Measurements from ENCODE around the gene RPTOR.
"Not testable (repeated sequence)": the region's sequence is repeated elsewhere in the genome, so short reads cannot be mapped to it uniquely, and the experiment has no call there.

RPTOR gene

DNA sequence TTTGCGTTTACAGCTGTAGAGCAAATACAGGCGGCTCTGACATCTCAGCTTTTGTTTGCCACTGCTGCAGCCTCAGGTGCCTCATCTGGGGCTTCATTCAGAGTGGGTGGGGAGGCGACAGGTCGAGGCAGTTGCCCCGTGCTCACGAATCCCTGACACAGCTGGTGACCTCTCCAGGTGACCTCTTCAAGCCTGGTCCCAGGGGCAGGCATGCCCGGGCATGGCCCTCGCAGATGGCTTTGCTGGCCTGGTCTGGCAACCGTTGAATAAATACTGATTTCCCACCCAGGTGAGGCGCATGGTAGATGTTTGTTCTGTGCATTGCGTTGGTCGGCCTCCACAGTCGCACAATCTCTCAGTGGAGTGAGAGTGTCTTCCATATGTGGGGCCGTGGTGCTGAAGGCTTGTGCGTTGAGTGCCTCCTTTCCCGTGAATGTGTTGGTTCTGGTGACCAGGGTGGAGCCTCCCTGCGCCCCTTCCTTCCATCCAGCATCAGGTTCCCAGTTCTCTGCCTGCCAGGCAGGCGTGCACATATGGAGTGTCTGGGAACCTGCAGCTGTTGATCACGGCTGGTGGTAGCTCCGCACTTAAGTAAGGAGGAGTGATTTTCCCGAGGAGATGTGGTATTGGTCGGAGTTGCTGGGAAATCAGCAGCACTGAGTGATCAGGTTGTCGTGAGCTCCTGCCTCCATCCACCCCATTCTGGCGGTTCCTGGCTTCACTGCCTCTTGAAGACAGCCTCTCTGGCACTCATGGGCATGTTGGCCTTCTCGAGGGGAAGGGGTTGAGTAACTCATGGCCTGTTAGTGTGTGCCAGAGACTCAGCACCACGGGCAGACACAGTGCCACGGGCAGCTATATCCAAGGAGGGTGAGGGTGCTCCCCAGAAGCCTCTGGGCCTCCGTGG lies 149.7 kb downstream of the RPTOR start:
- peaks cover 14% of the 10 kb centered on the region for H3K36me3 Mint-ChIP-seq (ENCODE audit: low read depth)
- no peaks in the 10 kb centered on the region for H3K27me3 Mint-ChIP-seq
- no peaks in the 10 kb centered on the region for H3K9me3 Mint-ChIP-seq
- no peak for DNase-seq
- no peak overlapping the region for H3K4me3 Mint-ChIP-seq
- H3K27ac Mint-ChIP-seq: peak overlapping the region; percentile 55
- H3K4me1 Mint-ChIP-seq (ENCODE audit: low read depth): peaks cover 60% of the 10 kb centered on the region

DNA sequence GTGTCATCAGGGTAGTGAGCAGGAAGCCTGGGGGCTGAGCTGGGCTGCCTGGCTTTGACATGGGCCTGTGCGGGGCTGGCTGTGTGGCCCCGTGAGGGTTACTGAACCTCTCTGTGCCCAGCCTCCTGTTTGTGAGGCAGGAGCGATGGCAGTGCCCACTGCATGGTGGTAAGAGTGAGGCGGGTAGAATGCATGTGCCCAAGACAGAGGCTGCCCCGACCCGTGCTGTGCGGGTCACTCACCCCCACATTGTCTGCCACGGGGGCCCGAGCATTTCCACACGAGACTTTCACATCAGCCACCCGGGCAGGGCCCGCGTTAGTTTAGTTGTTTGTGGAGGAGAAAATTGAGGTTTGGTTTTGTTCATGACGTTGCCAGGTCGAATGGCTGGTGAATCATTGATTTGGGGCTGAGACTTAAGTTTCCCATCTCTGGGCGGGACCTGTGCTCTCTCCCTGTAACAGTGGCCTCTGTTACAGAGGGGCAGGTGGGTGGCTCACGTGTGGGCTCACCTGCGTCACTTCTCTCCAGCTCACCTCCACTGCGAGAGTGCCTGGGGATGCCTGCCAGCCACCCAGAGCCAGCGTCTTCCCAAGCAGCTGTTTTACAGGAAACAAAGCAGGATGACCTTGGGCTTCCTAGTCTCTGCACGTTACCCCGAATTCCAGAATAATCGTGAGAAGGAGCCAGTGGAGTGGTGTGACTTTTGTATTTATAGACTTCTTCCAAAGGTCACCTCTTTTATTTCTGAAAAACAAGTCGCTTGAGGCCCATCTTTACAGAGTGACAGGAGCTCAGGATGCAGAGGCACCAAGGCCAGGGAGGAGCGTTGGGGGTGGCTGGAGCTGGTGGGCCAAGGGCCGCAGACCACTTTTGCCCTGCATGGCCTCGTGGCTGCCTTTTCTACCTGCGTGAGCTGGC lies 150.6 kb downstream of the RPTOR start:
- no peak for DNase-seq
- peaks cover 62% of the 10 kb centered on the region for H3K4me1 Mint-ChIP-seq (ENCODE audit: low read depth)
- no peak overlapping the region for H3K4me3 Mint-ChIP-seq
- peaks cover 14% of the 10 kb centered on the region for H3K36me3 Mint-ChIP-seq (ENCODE audit: low read depth)
- H3K27ac Mint-ChIP-seq: peak overlapping the region; percentile 55
- H3K9me3 Mint-ChIP-seq: peaks cover 4% of the 10 kb centered on the region
- H3K27me3 Mint-ChIP-seq: no peaks in the 10 kb centered on the region

GRCh38 chr17:80695979-80696378 lies 151.3 kb downstream of the RPTOR start:
- Mint-ChIP-seq H3K4me3 (no peak overlapping the region), H3K9me3 (peaks cover 4% of the 10 kb centered on the region), H3K36me3 (ENCODE audit: low read depth) (peaks cover 10% of the 10 kb centered on the region), H3K27ac (peak overlapping the region; percentile 55), H3K4me1 (ENCODE audit: low read depth) (peaks cover 57% of the 10 kb centered on the region), H3K27me3 (no peaks in the 10 kb centered on the region)
- DNase-seq: no peak

DNA sequence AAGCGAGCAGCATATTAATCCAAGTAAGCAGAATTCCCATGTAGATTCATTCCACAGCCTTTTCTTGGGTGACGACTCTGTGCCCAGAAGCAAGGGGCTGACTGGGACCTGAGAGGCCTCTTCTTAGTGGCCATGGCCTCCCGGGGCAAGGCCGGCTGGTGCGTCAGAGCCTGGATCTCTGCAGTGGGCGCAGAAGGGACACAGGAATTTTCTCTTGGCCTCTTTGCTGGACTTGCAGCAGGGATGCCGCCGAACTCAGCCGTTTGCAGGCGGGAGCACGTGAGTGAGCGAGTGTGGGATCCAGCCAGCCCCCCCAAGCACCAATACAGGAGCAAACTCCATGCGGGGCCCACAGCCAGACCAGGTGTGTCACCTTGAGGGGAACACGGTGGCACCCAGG lies 151.8 kb downstream of the RPTOR start:
- no peak overlapping the region for H3K27ac Mint-ChIP-seq
- DNase-seq: no peak
- H3K4me1 Mint-ChIP-seq (ENCODE audit: low read depth): peaks cover 54% of the 10 kb centered on the region
- no peaks in the 10 kb centered on the region for H3K27me3 Mint-ChIP-seq
- H3K4me3 Mint-ChIP-seq: no peak overlapping the region
- H3K9me3 Mint-ChIP-seq: peaks cover 4% of the 10 kb centered on the region
- H3K36me3 Mint-ChIP-seq (ENCODE audit: low read depth): peaks cover 9% of the 10 kb centered on the region

DNA sequence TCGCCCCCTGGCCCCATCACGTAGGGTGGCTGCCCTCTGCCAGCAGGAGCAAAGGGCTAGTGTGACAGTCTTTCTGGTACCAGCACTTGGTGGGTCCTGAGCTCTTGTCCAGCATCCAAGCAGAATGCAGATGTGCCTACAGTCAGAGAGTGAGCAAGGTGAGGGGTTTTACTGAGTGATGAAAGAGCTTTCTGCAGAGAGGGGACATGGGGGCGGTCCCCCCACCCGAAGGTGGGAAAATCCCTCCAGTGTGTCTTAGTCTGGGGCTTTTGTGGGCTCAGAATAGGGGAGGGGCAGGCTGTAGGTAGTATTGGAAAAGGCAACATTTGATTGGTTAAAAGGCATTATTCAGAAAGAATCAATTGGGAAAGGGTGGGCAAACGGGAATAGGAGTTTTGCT lies 152.3 kb downstream of the RPTOR start:
- Mint-ChIP-seq H3K36me3 (ENCODE audit: low read depth) (peaks cover 5% of the 10 kb centered on the region), H3K4me3 (no peak overlapping the region), H3K9me3 (peaks cover 4% of the 10 kb centered on the region), H3K4me1 (ENCODE audit: low read depth) (peaks cover 53% of the 10 kb centered on the region), H3K27me3 (no peaks in the 10 kb centered on the region), H3K27ac (no peak overlapping the region)
- DNase-seq: no peak

DNA sequence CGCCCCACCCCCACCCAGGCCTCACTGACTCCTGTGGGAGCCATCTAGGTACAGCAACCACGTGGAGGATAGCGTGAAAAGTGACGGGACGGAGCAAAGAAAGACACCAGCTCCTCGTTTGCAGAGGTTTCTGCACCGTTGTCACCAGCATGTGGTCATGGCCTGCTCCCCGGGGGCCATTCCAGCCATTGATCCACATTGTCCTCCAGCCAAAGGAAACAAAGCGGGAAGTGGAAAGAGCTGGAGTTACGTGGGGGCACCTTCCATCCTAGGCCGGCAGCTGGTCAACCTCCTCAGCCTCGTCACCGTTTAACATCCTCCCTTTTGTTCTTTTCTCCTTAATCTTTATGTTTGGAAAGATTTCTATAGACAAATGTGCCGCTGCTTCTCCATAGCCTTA lies 153.7 kb downstream of the RPTOR start:
- Mint-ChIP-seq H3K36me3 (ENCODE audit: low read depth) (peaks cover 6% of the 10 kb centered on the region), H3K27ac (peak overlapping the region; percentile 27), H3K27me3 (no peaks in the 10 kb centered on the region), H3K4me3 (no peak overlapping the region), H3K4me1 (ENCODE audit: low read depth) (peaks cover 65% of the 10 kb centered on the region), H3K9me3 (peaks cover 4% of the 10 kb centered on the region)
- no peak for DNase-seq

DNA sequence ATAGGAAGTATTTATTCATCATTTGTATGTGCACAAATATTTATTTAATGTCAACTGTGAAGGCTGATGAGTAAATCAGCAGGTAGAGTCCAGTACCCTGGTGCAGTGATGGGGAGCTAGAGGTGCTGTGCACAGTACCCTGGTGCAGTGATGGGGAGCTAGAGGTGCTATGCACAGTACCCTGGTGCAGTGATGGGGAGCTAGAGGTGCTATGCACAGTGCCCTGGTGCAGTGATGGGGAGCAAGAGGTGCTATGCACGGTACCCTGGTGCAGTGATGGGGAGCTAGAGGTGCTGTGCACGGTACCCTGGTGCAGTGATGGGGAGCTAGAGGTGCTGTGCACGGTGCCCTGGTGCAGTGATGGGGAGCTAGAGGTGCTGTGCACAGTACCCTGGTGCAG lies 154.6 kb downstream of the RPTOR start:
- H3K27me3 Mint-ChIP-seq; H3K4me3 Mint-ChIP-seq; H3K9me3 Mint-ChIP-seq; DNase-seq; H3K36me3 Mint-ChIP-seq (ENCODE audit: low read depth); H3K27ac Mint-ChIP-seq: not testable (repeated sequence)
- H3K4me1 Mint-ChIP-seq (ENCODE audit: low read depth): peaks cover 70% of the 10 kb centered on the region

DNA sequence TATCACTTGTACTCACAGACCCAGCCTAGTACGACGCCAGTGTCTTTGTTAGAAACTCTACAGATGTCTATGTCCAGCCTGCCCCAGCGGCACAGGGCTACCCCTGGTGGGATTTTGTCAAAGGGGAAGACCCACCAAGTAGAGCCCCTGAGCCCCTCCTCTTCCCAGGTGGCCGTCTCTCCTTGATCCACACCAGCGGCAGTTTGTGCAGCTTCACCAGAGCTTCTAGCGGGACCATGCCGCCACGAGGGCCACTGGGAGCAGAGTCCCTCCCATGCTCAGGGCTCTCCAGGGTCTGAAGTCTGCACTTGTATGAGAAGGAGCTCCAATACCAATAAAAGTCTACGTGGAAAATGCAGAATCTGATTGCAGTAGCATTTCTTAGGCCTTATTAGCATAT lies 157.1 kb downstream of the RPTOR start:
- H3K4me3 Mint-ChIP-seq: no peak overlapping the region
- H3K9me3 Mint-ChIP-seq: peaks cover 4% of the 10 kb centered on the region
- DNase-seq: no peak
- H3K27me3 Mint-ChIP-seq: no peaks in the 10 kb centered on the region
- peaks cover 17% of the 10 kb centered on the region for H3K36me3 Mint-ChIP-seq (ENCODE audit: low read depth)
- no peak overlapping the region for H3K27ac Mint-ChIP-seq
- peaks cover 68% of the 10 kb centered on the region for H3K4me1 Mint-ChIP-seq (ENCODE audit: low read depth)

DNA sequence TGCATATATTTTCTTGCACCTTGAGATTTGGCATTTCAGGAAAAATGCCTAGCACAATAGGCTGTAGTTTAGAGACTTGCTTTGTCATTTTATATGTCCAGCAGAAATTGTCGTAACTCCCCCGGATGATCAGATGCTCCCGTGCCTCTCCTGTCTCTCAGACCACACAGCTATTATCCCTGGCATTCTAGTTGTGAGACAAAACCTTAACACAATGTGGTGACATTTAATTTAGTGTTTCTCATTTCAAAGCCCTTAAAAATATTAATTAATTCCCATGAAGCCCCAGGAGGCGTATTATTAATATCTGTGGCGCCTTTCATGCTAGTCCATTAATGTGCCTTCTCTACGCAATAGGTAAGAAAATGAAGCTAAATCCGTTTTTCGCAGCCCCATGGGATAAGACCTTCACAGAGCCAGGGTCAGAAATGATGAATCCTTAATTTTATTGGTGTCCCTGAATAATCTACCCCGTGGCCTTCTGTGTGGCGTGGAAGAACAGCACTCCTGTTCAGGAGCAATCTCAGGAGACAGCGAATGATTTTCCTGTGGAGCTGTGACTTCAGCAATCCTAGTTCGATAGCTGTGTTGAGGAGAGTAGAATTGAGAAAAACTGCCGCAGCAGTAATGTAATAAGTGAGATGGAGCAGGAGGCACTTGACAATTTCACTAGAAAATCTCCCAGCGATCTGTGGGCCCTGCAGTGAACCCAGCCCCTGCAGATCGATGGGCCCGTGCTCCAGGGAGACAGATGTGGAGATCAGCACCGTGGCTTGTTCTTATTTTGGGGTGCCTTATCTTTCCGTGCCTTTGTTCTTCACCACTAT lies 157.9 kb downstream of the RPTOR start:
- Mint-ChIP-seq H3K4me3 (no peak overlapping the region), H3K27ac (peak overlapping the region; percentile 84), H3K36me3 (ENCODE audit: low read depth) (peaks cover 22% of the 10 kb centered on the region), H3K27me3 (no peaks in the 10 kb centered on the region), H3K9me3 (peaks cover 4% of the 10 kb centered on the region), H3K4me1 (ENCODE audit: low read depth) (peaks cover 61% of the 10 kb centered on the region)
- no peak for DNase-seq

GRCh38 chr17:80703142-80703478 lies 158.5 kb downstream of the RPTOR start:
- H3K36me3 Mint-ChIP-seq (ENCODE audit: low read depth): peaks cover 28% of the 10 kb centered on the region
- H3K27ac Mint-ChIP-seq: peak overlapping the region; percentile 84
- H3K9me3 Mint-ChIP-seq: peaks cover 4% of the 10 kb centered on the region
- no peaks in the 10 kb centered on the region for H3K27me3 Mint-ChIP-seq
- peaks cover 57% of the 10 kb centered on the region for H3K4me1 Mint-ChIP-seq (ENCODE audit: low read depth)
- H3K4me3 Mint-ChIP-seq: peak overlapping the region; percentile 11
- DNase-seq: no peak

- H3K9me3 Mint-ChIP-seq: peaks cover 4% of the 10 kb centered on the region
- peak overlapping the region; percentile 56 for H3K27ac Mint-ChIP-seq
- no peaks in the 10 kb centered on the region for H3K27me3 Mint-ChIP-seq
- H3K36me3 Mint-ChIP-seq (ENCODE audit: low read depth): peaks cover 41% of the 10 kb centered on the region
- no peak for DNase-seq
- no peak overlapping the region for H3K4me3 Mint-ChIP-seq
- peaks cover 52% of the 10 kb centered on the region for H3K4me1 Mint-ChIP-seq (ENCODE audit: low read depth)
Measured at GRCh38 chr17:80704381-80704819, 159.8 kb downstream of the RPTOR start.

GRCh38 chr17:80704894-80705293 lies 160.3 kb downstream of the RPTOR start:
- H3K36me3 Mint-ChIP-seq (ENCODE audit: low read depth): peaks cover 46% of the 10 kb centered on the region
- H3K9me3 Mint-ChIP-seq: peaks cover 3% of the 10 kb centered on the region
- H3K27ac Mint-ChIP-seq: peak overlapping the region; percentile 56
- no peaks in the 10 kb centered on the region for H3K27me3 Mint-ChIP-seq
- H3K4me1 Mint-ChIP-seq (ENCODE audit: low read depth): peaks cover 52% of the 10 kb centered on the region
- no peak for DNase-seq
- no peak overlapping the region for H3K4me3 Mint-ChIP-seq

GRCh38 chr17:80705988-80706387 lies 161.3 kb downstream of the RPTOR start:
- H3K4me1 Mint-ChIP-seq (ENCODE audit: low read depth): peaks cover 49% of the 10 kb centered on the region
- DNase-seq: no peak
- no peak overlapping the region for H3K4me3 Mint-ChIP-seq
- H3K27me3 Mint-ChIP-seq: no peaks in the 10 kb centered on the region
- no peaks in the 10 kb centered on the region for H3K9me3 Mint-ChIP-seq
- H3K36me3 Mint-ChIP-seq (ENCODE audit: low read depth): peaks cover 49% of the 10 kb centered on the region
- no peak overlapping the region for H3K27ac Mint-ChIP-seq

DNA sequence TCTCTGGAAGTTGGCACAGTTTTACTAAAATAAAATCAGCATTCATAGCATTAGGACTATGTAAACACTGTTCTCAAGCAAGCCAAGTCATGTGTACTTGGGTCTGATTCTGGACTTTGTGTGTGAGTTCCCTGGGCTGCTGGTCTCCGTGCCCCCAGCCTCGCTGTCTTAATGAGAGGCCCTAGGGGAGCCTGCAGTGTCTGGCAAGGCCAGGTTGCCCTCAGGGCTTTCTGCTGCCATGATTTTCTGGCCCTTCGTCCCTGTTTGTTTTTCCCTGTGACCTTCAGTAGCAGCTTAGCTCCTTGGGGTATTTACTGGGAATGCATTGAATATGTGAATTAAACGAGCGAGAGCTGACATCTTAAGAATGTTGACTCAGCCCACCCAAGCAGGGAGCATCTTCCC lies 161.8 kb downstream of the RPTOR start:
- no peaks in the 10 kb centered on the region for H3K27me3 Mint-ChIP-seq
- H3K4me3 Mint-ChIP-seq: no peak overlapping the region
- peaks cover 53% of the 10 kb centered on the region for H3K36me3 Mint-ChIP-seq (ENCODE audit: low read depth)
- peaks cover 51% of the 10 kb centered on the region for H3K4me1 Mint-ChIP-seq (ENCODE audit: low read depth)
- DNase-seq: no peak
- no peak overlapping the region for H3K27ac Mint-ChIP-seq
- no peaks in the 10 kb centered on the region for H3K9me3 Mint-ChIP-seq

All from activated T-cell treated with anti-CD3 and anti-CD28 coated beads, Interleukin-2, amount 50 U/mL, for 24 hours (primary cell).